GM10266 (cell line): ENCODE data around the gene PLCH1.

Experiments used
- DNase-seq: peaks from one replicate; pipeline ENCODE4 v3.0.0; 2012; ENCODE audit errors: extremely low spot score
- CTCF ChIP-seq: IDR thresholded peaks from 2 replicates; pipeline ENCODE4 v1.5.1; 2012; ENCODE audit warnings: mild to moderate bottlenecking, low read depth; ENCODE audit not compliant: control insufficient read depth, insufficient read depth; ENCODE audit errors: missing control alignments

PLCH1 gene

DNA sequence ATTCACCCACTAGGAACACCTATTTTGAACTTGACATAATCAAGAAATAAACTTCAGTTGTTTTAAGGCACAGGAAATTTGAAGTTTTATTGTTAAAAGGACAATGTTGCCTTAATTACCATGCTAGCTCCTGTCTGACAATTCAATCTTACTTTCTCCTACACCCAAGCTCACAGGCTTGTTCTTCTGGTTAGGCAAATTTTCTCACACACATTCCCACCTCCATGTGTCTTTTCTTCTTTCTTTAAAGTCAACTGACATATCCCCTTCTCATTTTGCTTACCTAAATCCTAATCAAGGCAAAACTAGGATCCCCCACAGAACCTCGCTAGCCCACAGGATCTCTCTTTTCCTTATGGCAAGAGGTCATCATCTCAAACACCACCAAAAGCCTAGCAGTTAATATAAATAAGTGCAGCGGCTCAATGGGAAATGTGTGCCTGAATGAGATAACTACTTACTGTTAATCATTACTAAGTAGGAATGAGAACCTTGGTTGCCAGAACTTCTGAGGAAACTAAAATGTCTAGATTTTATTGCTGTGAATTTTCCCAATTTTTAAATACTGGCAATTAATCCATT lies 189.3 kb downstream of the PLCH1 start:
- no peak for TF ChIP-seq CTCF
- no peak for DNase-seq

DNA sequence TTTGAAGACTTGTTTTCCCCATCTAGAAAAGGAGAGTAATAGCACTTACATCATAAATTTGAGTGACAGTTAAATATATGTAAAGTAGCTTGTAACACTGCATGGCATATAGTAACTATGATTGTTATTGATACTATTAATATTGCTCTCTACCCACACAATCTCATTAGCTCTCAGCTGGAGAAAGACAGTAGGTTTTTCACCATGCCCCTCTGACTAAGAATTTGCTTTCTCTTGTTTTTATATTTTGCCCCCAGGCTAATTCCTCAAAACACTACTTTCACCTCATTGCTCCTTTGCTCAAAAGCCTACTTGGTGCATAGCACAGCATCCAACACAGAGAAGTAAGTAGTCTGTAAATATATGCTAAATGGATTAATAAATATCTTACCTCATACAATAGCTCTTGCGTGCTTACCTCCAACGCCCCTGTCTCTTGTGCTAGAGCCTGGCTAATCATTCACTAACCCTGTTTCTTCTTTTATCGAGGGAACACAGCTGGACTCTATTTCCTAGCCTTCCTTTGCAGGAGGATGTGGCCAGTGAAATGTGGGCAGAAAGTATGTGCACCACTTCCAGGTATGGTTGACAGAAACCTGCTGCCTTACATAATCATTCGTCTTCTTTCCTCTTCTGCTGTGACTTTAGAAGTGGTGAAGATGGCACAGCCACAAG lies 190.0 kb downstream of the PLCH1 start:
- no peak for DNase-seq
- TF ChIP-seq CTCF = no peak

GRCh38 chr3:155553780-155554179 lies 191.1 kb downstream of the PLCH1 start:
- no peak for TF ChIP-seq CTCF
- no peak for DNase-seq

DNA sequence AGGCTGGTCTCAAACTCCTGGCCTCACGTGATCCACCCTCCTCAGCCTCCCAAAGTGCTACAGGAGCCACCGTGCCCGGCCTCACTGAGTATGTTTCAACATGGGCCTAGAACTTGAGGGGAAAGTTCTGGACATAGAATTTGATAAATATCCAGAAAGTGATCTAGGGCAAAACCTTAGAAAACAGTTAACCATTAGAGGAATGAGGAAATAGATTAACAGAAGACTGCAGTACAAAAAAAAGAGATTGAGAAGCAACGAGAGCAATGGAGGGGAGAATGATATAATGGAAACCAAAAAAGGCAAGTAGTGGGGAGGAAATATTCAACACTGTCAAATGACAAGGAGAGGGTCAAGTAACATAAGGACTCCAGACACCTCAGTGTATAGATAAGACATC lies 191.5 kb downstream of the PLCH1 start:
- no peak for TF ChIP-seq CTCF

GRCh38 chr3:155550391-155550790 lies 194.5 kb downstream of the PLCH1 start:
- DNase-seq = no peak
- TF ChIP-seq CTCF = no peak

More for the DNA sequence above, 191.5 kb downstream of the PLCH1 start:
- DNase-seq = no peak

DNA sequence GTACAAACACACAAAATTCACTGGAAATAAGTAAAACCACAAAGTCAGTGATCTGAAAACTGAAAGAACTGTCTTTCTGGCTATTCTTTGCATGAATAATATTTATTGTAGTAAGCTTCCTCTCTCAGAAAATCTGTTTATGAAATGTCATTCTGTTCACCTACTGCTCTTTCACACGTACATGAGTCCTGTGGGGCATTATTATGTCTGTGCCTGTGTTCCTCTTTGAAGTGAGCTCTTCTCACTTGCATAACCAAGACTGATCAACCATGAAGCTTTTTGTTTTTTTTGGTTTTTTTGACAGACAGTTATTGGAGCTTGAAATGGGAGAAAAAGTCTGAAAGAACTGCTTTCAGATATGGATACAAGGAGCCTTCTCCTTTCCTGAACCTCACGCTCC lies 195.8 kb downstream of the PLCH1 start:
- no peak for TF ChIP-seq CTCF
- DNase-seq = no peak

DNA sequence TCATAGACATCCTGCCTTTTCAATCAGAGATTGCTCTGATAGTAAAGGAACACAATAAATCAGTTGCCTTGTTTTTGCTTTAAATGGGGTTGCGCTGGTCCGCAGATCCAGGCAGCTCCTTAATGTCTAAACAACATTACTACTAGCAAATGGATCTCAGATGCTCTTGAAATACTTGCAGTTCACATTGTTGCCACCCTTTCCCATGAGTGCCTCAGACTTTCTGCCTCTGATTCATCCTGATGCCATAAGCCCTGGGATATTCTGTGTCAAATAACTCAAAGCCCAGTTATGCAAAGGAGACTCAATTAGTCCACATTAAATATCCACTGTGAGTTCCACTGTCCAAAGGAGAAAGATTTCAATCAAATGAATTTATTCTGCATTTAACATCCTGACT lies 196.7 kb downstream of the PLCH1 start:
- no peak for DNase-seq
- no peak for TF ChIP-seq CTCF
